NT2/D1 (cell line): Measurements from ENCODE around the gene KMT5B.

Experiments
- SUZ12 ChIP-seq: IDR thresholded peaks from 2 replicates; pipeline ENCODE4 v1.6.1; 2011; ENCODE audit not compliant: insufficient read length, insufficient read depth; ENCODE audit errors: extremely low read depth
- YY1 ChIP-seq: IDR thresholded peaks from 2 replicates; pipeline ENCODE4 v1.6.1; 2011; ENCODE audit not compliant: insufficient read length, insufficient read depth
- ZNF274 ChIP-seq: IDR thresholded peaks from 2 replicates; pipeline ENCODE4 v1.6.1; 2011; ENCODE audit warnings: mild to moderate bottlenecking, low read depth, low read length

- TF ChIP-seq ZNF274 (no peak), YY1 (no peak), SUZ12 (no peak)
Observed at GRCh38 chr11:68211546-68211945, 1.6 kb downstream of the KMT5B start.
